Thyroid gland (tissue), 4 donors: ENCODE measurements around the gene SETD2.

ENCODE experiments used
- POLR2A ChIP-seq, 2 donors: fragments of 450-650 bp; IDR thresholded peaks; one replicate each; pipeline ENCODE4 v1.6.1; 2017; ENCODE audit warnings: antibody characterized with exemption in 2 of 2, mild to moderate bottlenecking in 2 of 2, moderate library complexity in 1 of 2
- TF ChIP-seq, protein P1 (sequence below), 6 experiments: fragments of 200-600 bp in 3 of 6; fragments of 450-650 bp in 3 of 6; sonication (generic) in 3 of 6; IDR thresholded peaks; one replicate each; pipeline ENCODE4 v1.5.1; 2016 to 2019; ENCODE audit warnings: antibody characterized with exemption in 6 of 6, mild to moderate bottlenecking in 2 of 6, inconsistent platforms in 1 of 6, moderate library complexity in 1 of 6

DNA sequence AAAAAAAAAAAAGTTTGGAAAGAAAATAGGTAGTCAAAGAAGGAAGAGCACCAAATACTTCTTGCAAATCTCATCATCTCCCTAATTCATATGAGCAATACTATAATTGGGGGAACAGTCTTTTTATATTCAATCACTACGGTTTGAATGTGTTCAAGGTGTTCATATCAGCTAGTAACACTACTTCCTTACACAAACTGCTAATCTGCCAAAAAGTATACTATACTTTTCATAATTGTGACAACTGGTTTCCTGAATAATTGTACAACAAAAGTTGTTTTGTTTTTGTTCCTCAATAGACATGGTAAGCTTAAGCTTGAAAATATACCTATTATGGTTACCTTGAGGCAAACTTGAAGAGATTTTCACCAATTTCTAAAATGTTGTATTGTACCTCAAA, 12.1 kb downstream of the SETD2 start:
- TF ChIP-seq, protein P1, sequence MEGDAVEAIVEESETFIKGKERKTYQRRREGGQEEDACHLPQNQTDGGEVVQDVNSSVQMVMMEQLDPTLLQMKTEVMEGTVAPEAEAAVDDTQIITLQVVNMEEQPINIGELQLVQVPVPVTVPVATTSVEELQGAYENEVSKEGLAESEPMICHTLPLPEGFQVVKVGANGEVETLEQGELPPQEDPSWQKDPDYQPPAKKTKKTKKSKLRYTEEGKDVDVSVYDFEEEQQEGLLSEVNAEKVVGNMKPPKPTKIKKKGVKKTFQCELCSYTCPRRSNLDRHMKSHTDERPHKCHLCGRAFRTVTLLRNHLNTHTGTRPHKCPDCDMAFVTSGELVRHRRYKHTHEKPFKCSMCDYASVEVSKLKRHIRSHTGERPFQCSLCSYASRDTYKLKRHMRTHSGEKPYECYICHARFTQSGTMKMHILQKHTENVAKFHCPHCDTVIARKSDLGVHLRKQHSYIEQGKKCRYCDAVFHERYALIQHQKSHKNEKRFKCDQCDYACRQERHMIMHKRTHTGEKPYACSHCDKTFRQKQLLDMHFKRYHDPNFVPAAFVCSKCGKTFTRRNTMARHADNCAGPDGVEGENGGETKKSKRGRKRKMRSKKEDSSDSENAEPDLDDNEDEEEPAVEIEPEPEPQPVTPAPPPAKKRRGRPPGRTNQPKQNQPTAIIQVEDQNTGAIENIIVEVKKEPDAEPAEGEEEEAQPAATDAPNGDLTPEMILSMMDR (IDR thresholded peaks at IDR 0.05) = no peak
- TF ChIP-seq POLR2A (IDR thresholded peaks at IDR 0.05) = no peak
